Measurements from ENCODE around the gene PKM.

The PKM gene

DNA sequence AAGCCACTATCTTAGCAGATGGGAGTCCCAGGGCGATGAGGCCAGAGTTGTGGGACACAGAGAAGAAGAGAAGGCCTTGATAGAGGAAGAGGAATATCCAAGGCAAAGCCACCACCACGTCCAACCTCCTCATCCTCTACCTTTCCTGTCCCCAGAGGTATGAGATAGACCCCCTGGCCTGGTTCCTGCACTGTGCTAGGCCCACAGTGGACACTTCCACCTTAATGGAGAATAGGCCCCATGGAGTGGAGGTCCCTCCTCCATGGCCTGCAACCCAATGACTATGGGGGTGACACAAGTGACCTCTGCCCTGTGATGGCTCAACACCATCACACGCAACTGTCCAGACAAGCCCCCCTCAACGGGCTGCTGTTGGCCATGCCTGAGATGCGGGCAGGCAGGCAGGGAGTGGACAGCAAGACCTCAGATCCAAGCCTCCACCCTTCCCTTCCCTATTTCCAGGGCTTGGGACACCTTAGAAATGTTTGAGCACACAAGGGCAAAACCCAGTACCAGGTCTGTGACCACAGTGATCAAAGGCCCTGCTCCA is 70.2 kb downstream of the PKM start:
- POLR2A ChIA-PET = no interaction called here

GRCh38 chr15:72156928-72157327 is 74.1 kb downstream of the PKM start:
- CTCF ChIA-PET = interaction anchor here (0.9 to 3.0 kb wide), 31 partner anchors 8 to 415 kb away, joined by 3 to 48 read pairs (median 6); no protein-coding TSS in a partner anchor
- no peak for TF ChIP-seq CTCF (IDR thresholded peaks at IDR 0.05; ENCODE audit: control extremely low read depth, extremely low read depth, low read depth, missing control alignments)
- POLR2A ChIA-PET = no interaction called here
- no peak for DNase-seq (ENCODE audit: extremely low spot score)

More for the DNA sequence above, 70.2 kb downstream of the PKM start:
- DNase-seq (ENCODE audit: extremely low spot score) = no peak
- TF ChIP-seq CTCF (IDR thresholded peaks at IDR 0.05; ENCODE audit: control extremely low read depth, extremely low read depth, low read depth, missing control alignments) = no peak
- CTCF ChIA-PET = no interaction called here

GRCh38 chr15:72155635-72156616 is 75.1 kb downstream of the PKM start:
- peak; percentile 93 for TF ChIP-seq CTCF (IDR thresholded peaks at IDR 0.05; ENCODE audit: control extremely low read depth, extremely low read depth, low read depth, missing control alignments)
- DNase-seq (ENCODE audit: extremely low spot score) = peak; percentile 79
- POLR2A ChIA-PET = no interaction called here
- CTCF ChIA-PET = interaction anchor here (0.7 to 3.0 kb wide), 55 partner anchors 9 to 503 kb away, joined by 3 to 48 read pairs (median 4); no protein-coding TSS in a partner anchor

DNA sequence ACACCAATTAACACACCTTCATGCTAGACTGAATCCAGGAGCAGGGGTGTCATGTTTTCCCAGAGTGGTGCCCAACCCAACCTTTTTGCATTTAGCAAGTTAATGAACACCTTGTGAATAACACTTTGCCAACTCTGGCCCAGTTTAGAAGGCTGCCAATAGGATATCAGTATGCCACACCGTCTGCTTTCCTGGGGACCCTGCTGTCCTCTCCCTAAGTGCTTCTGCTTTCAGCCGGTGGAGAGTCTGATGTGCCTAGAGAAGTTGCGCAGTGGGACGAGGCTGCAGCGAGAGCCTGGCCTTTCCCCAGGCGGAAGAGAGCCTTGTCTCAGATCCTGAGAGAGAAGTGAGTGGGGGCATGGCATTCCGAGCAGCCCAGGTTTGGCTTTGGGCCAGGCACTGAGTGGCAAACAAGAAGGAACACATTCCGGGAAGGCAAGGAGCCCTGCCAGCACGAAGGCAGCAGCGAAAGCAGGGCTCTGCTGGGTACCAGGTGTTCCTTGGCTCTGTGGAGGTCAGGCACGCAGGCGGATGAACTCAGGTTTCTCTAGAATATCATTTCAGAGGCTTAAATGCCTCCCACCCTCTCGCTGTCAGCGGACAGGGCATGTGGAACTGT is 75.9 kb downstream of the PKM start:
- CTCF ChIA-PET = interaction anchor here (0.7 to 3.1 kb wide), 19 partner anchors 8 to 413 kb away, joined by 3 to 48 read pairs (median 5); no protein-coding TSS in a partner anchor
- DNase-seq (ENCODE audit: extremely low spot score) = no peak
- POLR2A ChIA-PET = no interaction called here
- TF ChIP-seq CTCF (IDR thresholded peaks at IDR 0.05; ENCODE audit: control extremely low read depth, extremely low read depth, low read depth, missing control alignments) = no peak

GRCh38 chr15:72154316-72154715 is 76.7 kb downstream of the PKM start:
- DNase-seq (ENCODE audit: extremely low spot score) = no peak
- ChIA-PET POLR2A (no interaction called here), CTCF (interaction anchor here (1.0 to 3.1 kb wide), 7 partner anchors 11 to 411 kb away, joined by 3 to 15 read pairs (median 5); no protein-coding TSS in a partner anchor)
- TF ChIP-seq CTCF (IDR thresholded peaks at IDR 0.05; ENCODE audit: control extremely low read depth, extremely low read depth, low read depth, missing control alignments) = no peak

Measured in GM10248 (cell line).